A549 (cell line): ENCODE results near the gene SYT15B.
"Not testable (repeated sequence)": the region's sequence is repeated elsewhere in the genome, so short reads cannot be mapped to it uniquely, and the experiment has no call there.

Source experiments
- CTCF ChIP-seq: fragments of >200 bp; sonication (Bioruptor Twin); formaldehyde crosslinking; IDR thresholded peaks from 3 replicates; pipeline ENCODE4 v1.5.1; 2016
- MAX ChIP-seq: IDR thresholded peaks from 2 replicates; pipeline ENCODE4 v1.6.1; 2012
- POLR2A ChIP-seq: IDR thresholded peaks from 2 replicates; pipeline ENCODE4 v1.6.1; 2012; ENCODE audit warnings: mild to moderate bottlenecking, low read length
- SMC3 ChIP-seq: fragments of >200 bp; sonication (Bioruptor Twin); formaldehyde crosslinking; IDR thresholded peaks from 3 replicates; pipeline ENCODE4 v1.6.1; 2018; ENCODE audit warnings: inconsistent platforms

- TF ChIP-seq CTCF, MAX, SMC3, POLR2A: not testable (repeated sequence)
Observed at GRCh38 chr10:47767236-47767635, 3.8 kb upstream of the SYT15B start.
